ENCODE data around the gene CXorf49. TPM values are rescaled to one million over a fixed set of nuclear protein-coding genes. Genes with fewer than 3 reads are reported as not detected.
"Not testable (repeated sequence)": the region's sequence is repeated elsewhere in the genome, so short reads cannot be mapped to it uniquely, and the experiment has no call there.

Gene CXorf49
- total RNA-seq, 1 experiment from 2014 or later: not detected

DNA sequence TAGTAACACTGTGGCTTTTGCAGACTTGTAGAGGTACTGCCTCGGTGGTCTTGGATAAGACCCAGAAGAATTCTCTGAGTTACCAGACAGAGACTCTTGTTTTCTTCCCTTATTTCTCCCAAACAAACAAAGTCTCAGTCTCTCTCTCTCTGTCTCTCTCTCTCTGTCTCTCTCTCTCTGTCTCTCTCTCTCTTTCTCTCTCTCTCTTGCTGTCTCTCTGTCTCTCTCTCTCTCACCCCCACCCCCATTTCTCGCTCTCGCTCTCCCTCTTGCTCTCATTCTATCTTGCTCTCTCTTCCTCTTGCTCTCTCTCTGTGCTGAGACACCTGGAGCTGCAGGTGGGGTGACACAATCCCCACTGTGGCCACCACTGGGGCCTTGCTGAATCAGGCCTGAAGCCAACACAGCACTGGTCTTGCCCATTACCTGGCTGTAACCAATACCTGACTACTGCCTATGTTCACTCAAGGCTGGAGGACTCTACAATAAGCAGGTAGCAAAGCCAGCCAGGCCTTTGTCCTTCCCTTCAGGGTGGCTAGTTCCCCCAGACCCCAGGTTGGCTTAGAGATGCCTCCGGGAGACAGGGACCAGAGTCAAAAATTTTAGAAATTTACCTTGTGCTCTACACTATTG, 38.4 kb downstream of the CXorf49 start:
- no peak overlapping the region for H2BK12ac ChIP-seq (ENCODE audit: insufficient read length, low read depth, low read length)
- no peak overlapping the region for H2AFZ ChIP-seq (ENCODE audit: low read length)
- no peak overlapping the region for H4K5ac ChIP-seq (ENCODE audit: insufficient read length, low read depth, low read length)
- H3K14ac ChIP-seq (ENCODE audit: insufficient read depth, low read length): no peak overlapping the region
- H4K20me1 ChIP-seq (ENCODE audit: control insufficient read depth, insufficient read depth, insufficient read length): no peaks in the 10 kb centered on the region
- no peaks in the 10 kb centered on the region for H3K79me2 ChIP-seq (ENCODE audit: insufficient read depth, low read length)
- no peaks in the 10 kb centered on the region for H3K4me1 Mint-ChIP-seq
- no peak overlapping the region for H4K91ac ChIP-seq (ENCODE audit: insufficient read length, low read depth, low read length)
- H4K8ac ChIP-seq (replicated peaks; ENCODE audit: insufficient read length, low read depth, low read length): no peak overlapping the region
- no peaks in the 10 kb centered on the region for H3K23me2 ChIP-seq (ENCODE audit: insufficient read length, low read depth, low read length, poor library complexity, severe bottlenecking)
- no peak overlapping the region for H2BK5ac ChIP-seq (ENCODE audit: insufficient read length, low read length)
- no peak overlapping the region for H3K4ac ChIP-seq (ENCODE audit: low read depth, low read length)
- H3K27ac ChIP-seq (ENCODE audit: insufficient read length, low read depth, low read length): no peak overlapping the region
- no peaks in the 10 kb centered on the region for H3K27me3 ChIP-seq (ENCODE audit: insufficient read depth, low read length)
- H3K27me3 Mint-ChIP-seq (ENCODE audit: low read depth): no peaks in the 10 kb centered on the region; the same call in 1 of the 2 replicates
- no peak overlapping the region for H3K4me3 Mint-ChIP-seq
- H3K27ac Mint-ChIP-seq: no peak overlapping the region
- no peak overlapping the region for H3K18ac ChIP-seq (ENCODE audit: insufficient read length, low read depth, low read length)
- no peak for DNase-seq
- H3T11ph ChIP-seq (ENCODE audit: low read length): no peak overlapping the region
- no CpG with 5 or more reads among the region's 4 CpGs for WGBS (ENCODE audit: extremely low coverage, insufficient read length, low lambda C conversion rate)
- H2BK15ac ChIP-seq (ENCODE audit: low read depth, low read length): no peak overlapping the region
- TF ChIP-seq, protein P1, sequence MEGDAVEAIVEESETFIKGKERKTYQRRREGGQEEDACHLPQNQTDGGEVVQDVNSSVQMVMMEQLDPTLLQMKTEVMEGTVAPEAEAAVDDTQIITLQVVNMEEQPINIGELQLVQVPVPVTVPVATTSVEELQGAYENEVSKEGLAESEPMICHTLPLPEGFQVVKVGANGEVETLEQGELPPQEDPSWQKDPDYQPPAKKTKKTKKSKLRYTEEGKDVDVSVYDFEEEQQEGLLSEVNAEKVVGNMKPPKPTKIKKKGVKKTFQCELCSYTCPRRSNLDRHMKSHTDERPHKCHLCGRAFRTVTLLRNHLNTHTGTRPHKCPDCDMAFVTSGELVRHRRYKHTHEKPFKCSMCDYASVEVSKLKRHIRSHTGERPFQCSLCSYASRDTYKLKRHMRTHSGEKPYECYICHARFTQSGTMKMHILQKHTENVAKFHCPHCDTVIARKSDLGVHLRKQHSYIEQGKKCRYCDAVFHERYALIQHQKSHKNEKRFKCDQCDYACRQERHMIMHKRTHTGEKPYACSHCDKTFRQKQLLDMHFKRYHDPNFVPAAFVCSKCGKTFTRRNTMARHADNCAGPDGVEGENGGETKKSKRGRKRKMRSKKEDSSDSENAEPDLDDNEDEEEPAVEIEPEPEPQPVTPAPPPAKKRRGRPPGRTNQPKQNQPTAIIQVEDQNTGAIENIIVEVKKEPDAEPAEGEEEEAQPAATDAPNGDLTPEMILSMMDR (conservative IDR thresholded peaks at IDR 0.05): no peak
- no peak overlapping the region for H3K9ac ChIP-seq (ENCODE audit: extremely low read depth, insufficient read length, low read length)
- peaks cover 7% of the 10 kb centered on the region for H3K9me3 ChIP-seq (ENCODE audit: control insufficient read depth, low read depth, low read length)
- peaks cover 0 to 4% (median 2%) of the 10 kb centered on the region in 3 experiments; a peak in 3 of 7 replicates for H3K36me3 Mint-ChIP-seq (ENCODE audit: insufficient read depth in 1 of 3, low read depth in 3 of 3)
- no peak overlapping the region for H3K23ac ChIP-seq (ENCODE audit: insufficient read length, low read depth, low read length)
- H3K56ac ChIP-seq (ENCODE audit: insufficient read length, low read depth, low read length): no peak overlapping the region
- H3K79me1 ChIP-seq (ENCODE audit: insufficient read depth, low read depth, low read length, poor library complexity, severe bottlenecking): no peaks in the 10 kb centered on the region
- no peak overlapping the region for H2AK5ac ChIP-seq (ENCODE audit: insufficient read length, low read length)
- H2BK120ac ChIP-seq (ENCODE audit: low read depth, low read length, poor library complexity, severe bottlenecking): no peak overlapping the region
- peaks cover 58 to 64% of the 10 kb centered on the region in 2 experiments for H3K9me3 Mint-ChIP-seq
- H3K4me2 ChIP-seq (ENCODE audit: insufficient read depth, insufficient read length, low read length): no peak overlapping the region
- no peak overlapping the region for H2BK20ac ChIP-seq (ENCODE audit: low read depth, low read length, poor library complexity, severe bottlenecking)
- H3K4me1 ChIP-seq (ENCODE audit: insufficient read depth, low read length): no peaks in the 10 kb centered on the region

DNA sequence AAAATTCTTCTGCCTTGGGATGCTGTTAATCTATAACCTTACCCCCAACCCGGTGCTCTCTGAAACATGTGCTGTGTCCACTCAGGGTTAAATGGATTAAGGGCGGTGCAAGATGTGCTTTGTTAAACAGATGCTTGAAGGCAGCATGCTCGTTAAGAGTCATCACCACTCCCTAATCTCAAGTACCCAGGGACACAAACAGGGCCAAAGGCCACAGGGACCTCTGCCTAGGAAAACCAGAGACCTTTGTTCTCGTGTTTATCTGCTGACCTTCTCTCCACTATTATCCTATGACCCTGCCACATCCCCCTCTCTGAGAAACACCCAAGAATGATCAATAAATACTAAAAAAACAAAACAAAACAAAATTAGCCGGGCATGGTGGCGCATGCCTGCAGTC, 40.9 kb downstream of the CXorf49 start:
- not testable (repeated sequence) for H3K79me1 ChIP-seq (ENCODE audit: insufficient read depth, low read depth, low read length, poor library complexity, severe bottlenecking); H2BK120ac ChIP-seq (ENCODE audit: low read depth, low read length, poor library complexity, severe bottlenecking); H3K4me1 Mint-ChIP-seq; H3K27ac Mint-ChIP-seq; H4K5ac ChIP-seq (ENCODE audit: insufficient read length, low read depth, low read length); H3K4me1 ChIP-seq (ENCODE audit: insufficient read depth, low read length); H3K18ac ChIP-seq (ENCODE audit: insufficient read length, low read depth, low read length); H3K23me2 ChIP-seq (ENCODE audit: insufficient read length, low read depth, low read length, poor library complexity, severe bottlenecking); DNase-seq; H4K91ac ChIP-seq (ENCODE audit: insufficient read length, low read depth, low read length); H2BK20ac ChIP-seq (ENCODE audit: low read depth, low read length, poor library complexity, severe bottlenecking); H3T11ph ChIP-seq (ENCODE audit: low read length); H3K14ac ChIP-seq (ENCODE audit: insufficient read depth, low read length); H2AK5ac ChIP-seq (ENCODE audit: insufficient read length, low read length); H3K9ac ChIP-seq (ENCODE audit: extremely low read depth, insufficient read length, low read length); H4K20me1 ChIP-seq (ENCODE audit: control insufficient read depth, insufficient read depth, insufficient read length); H3K27ac ChIP-seq (ENCODE audit: insufficient read length, low read depth, low read length); H3K23ac ChIP-seq (ENCODE audit: insufficient read length, low read depth, low read length); H3K27me3 ChIP-seq (ENCODE audit: insufficient read depth, low read length); H3K4me2 ChIP-seq (ENCODE audit: insufficient read depth, insufficient read length, low read length); H3K36me3 Mint-ChIP-seq (ENCODE audit: insufficient read depth in 1 of 3, low read depth in 3 of 3); H2BK12ac ChIP-seq (ENCODE audit: insufficient read length, low read depth, low read length); H2BK5ac ChIP-seq (ENCODE audit: insufficient read length, low read length); H4K8ac ChIP-seq (replicated peaks; ENCODE audit: insufficient read length, low read depth, low read length); H2AFZ ChIP-seq (ENCODE audit: low read length); H3K4ac ChIP-seq (ENCODE audit: low read depth, low read length); H3K27me3 Mint-ChIP-seq (ENCODE audit: low read depth); H2BK15ac ChIP-seq (ENCODE audit: low read depth, low read length); H3K56ac ChIP-seq (ENCODE audit: insufficient read length, low read depth, low read length); H3K4me3 Mint-ChIP-seq; H3K79me2 ChIP-seq (ENCODE audit: insufficient read depth, low read length)
- H3K9me3 ChIP-seq (ENCODE audit: control insufficient read depth, low read depth, low read length): peaks cover 22% of the 10 kb centered on the region
- WGBS (ENCODE audit: extremely low coverage, insufficient read length, low lambda C conversion rate): no CpG with 5 or more reads among the region's 6 CpGs
- H3K9me3 Mint-ChIP-seq: peaks cover 73 to 82% of the 10 kb centered on the region in 2 experiments

Data from H9 (cell line).